Astrocyte (in vitro differentiated cells and primary cell): ENCODE measurements around the gene SLC12A3. TPM values are rescaled to one million over a fixed set of nuclear protein-coding genes. Genes with fewer than 3 reads are reported as not detected.

Experiments used
- DNase-seq: peaks from one replicate; pipeline ENCODE4 v3.0.0-alpha.2; 2010; ENCODE audit warnings: low read depth
- FAIRE-seq: peaks from 2 replicates; lab custom pipeline; 2011; peaks lifted over from hg19 to GRCh38; lab: Jason Lieb, UNC
- H2AFZ ChIP-seq: 2 replicates; pipeline ENCODE4 v1.6.0; 2012; ENCODE audit warnings: low read depth, low read length, inconsistent platforms
- H3K27ac ChIP-seq: 2 replicates; pipeline ENCODE4 v1.5.1; 2011; ENCODE audit warnings: low read depth, low read length, inconsistent platforms
- H3K27me3 ChIP-seq: 2 replicates; pipeline ENCODE4 v1.6.0; 2011; ENCODE audit warnings: low read length, inconsistent platforms; ENCODE audit not compliant: insufficient read depth
- H3K36me3 ChIP-seq: 2 replicates; pipeline ENCODE4 v1.5.1; 2011; ENCODE audit warnings: low read length, inconsistent platforms; ENCODE audit not compliant: insufficient read depth
- H3K4me1 ChIP-seq: 2 replicates; pipeline ENCODE4 v1.5.1; 2011; ENCODE audit warnings: low read length, inconsistent platforms; ENCODE audit not compliant: insufficient read depth
- H3K4me2 ChIP-seq: 2 replicates; pipeline ENCODE4 v1.6.0; 2012; ENCODE audit warnings: low read length, inconsistent platforms
- H3K4me3 ChIP-seq: 2 replicates; pipeline ENCODE4 v1.5.1; 2011; ENCODE audit warnings: low read depth, mild to moderate bottlenecking, low read length, inconsistent platforms; ENCODE audit not compliant: insufficient read depth
- H3K79me2 ChIP-seq: 2 replicates; pipeline ENCODE4 v1.6.0; 2012; ENCODE audit warnings: mild to moderate bottlenecking, low read length, inconsistent platforms; ENCODE audit not compliant: insufficient read depth
- H3K9ac ChIP-seq: 2 replicates; pipeline ENCODE4 v1.6.0; 2012; ENCODE audit warnings: mild to moderate bottlenecking, low read length, inconsistent platforms
- H3K9me3 ChIP-seq: 2 replicates; pipeline ENCODE4 v1.5.1; 2012; ENCODE audit warnings: low read depth, mild to moderate bottlenecking, low read length, inconsistent platforms; ENCODE audit not compliant: insufficient read depth
- H4K20me1 ChIP-seq: 2 replicates; pipeline ENCODE4 v1.6.0; 2012; ENCODE audit warnings: low read length, inconsistent platforms; ENCODE audit not compliant: insufficient read depth
- H3K27ac Mint-ChIP-seq: one replicate; pipeline ENCODE4 v1.8.0; 2021; ENCODE audit warnings: mild to moderate bottlenecking, mixed read lengths; ENCODE audit not compliant: unreplicated experiment
- H3K27me3 Mint-ChIP-seq: one replicate; pipeline ENCODE4 v1.8.0; 2021; ENCODE audit warnings: low read depth, mixed read lengths; ENCODE audit not compliant: unreplicated experiment
- H3K36me3 Mint-ChIP-seq: one replicate; pipeline ENCODE4 v1.8.0; 2021; ENCODE audit warnings: low read depth, mixed read lengths; ENCODE audit not compliant: unreplicated experiment
- H3K4me1 Mint-ChIP-seq: one replicate; pipeline ENCODE4 v1.8.0; 2021; ENCODE audit warnings: low read depth, mixed read lengths; ENCODE audit not compliant: unreplicated experiment
- H3K4me3 Mint-ChIP-seq: one replicate; pipeline ENCODE4 v1.8.0; 2021; ENCODE audit warnings: mild to moderate bottlenecking, moderate library complexity, mixed read lengths; ENCODE audit not compliant: unreplicated experiment
- H3K9me3 Mint-ChIP-seq: one replicate; pipeline ENCODE4 v1.8.0; 2021; ENCODE audit warnings: mild to moderate bottlenecking, mixed read lengths; ENCODE audit not compliant: unreplicated experiment
- EZH2 ChIP-seq: IDR thresholded peaks from 2 replicates; pipeline ENCODE4 v1.6.1; 2012; ENCODE audit warnings: mild to moderate bottlenecking, low read length, inconsistent platforms; ENCODE audit not compliant: insufficient read depth
- total RNA-seq: library from RNA; stranded (reverse); gene quantifications from 2 replicates; pipeline ENCODE4 v1.2.1, GENCODE V29; 2021
- TF ChIP-seq, protein P1 (sequence below): IDR thresholded peaks from 2 replicates; pipeline ENCODE4 v1.5.1; 2011; ENCODE audit warnings: low read depth, mild to moderate bottlenecking, inconsistent platforms, low read length, moderate library complexity; ENCODE audit not compliant: insufficient read depth

SLC12A3 gene
- total RNA-seq, 1 donor from 2014 or later, result 0.18 TPM

DNA sequence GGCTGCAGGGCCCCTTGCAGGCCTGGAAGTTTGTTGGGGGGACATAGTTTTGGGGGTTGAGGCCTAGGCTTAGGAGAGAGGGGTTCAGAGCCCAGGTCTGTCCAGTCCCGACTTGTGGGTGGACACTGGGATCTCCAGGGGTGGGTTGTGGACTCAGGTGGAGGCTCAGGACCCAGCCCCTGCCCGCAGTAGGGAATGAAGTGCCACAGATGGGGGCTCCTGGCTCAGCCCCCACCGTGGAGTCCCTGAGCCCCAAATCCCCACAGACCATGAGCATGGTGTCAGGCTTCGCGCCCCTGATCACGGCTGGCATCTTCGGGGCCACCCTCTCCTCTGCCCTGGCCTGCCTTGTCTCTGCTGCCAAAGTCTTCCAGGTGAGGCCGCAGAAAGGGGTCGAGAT is 14.3 kb downstream of the SLC12A3 start:
- Histone ChIP-seq H3K4me1 (no peaks in the 10 kb centered on the region), H3K4me2 (no peak overlapping the region), H4K20me1 (no peaks in the 10 kb centered on the region), H3K4me3 (no peak overlapping the region), H3K27ac (no peak overlapping the region), H3K9me3 (no peaks in the 10 kb centered on the region), H2AFZ (no peak overlapping the region), H3K36me3 (no peaks in the 10 kb centered on the region), H3K79me2 (no peaks in the 10 kb centered on the region), H3K27me3 (peaks cover 2% of the 10 kb centered on the region), H3K9ac (no peak overlapping the region)
- TF ChIP-seq, protein P1, sequence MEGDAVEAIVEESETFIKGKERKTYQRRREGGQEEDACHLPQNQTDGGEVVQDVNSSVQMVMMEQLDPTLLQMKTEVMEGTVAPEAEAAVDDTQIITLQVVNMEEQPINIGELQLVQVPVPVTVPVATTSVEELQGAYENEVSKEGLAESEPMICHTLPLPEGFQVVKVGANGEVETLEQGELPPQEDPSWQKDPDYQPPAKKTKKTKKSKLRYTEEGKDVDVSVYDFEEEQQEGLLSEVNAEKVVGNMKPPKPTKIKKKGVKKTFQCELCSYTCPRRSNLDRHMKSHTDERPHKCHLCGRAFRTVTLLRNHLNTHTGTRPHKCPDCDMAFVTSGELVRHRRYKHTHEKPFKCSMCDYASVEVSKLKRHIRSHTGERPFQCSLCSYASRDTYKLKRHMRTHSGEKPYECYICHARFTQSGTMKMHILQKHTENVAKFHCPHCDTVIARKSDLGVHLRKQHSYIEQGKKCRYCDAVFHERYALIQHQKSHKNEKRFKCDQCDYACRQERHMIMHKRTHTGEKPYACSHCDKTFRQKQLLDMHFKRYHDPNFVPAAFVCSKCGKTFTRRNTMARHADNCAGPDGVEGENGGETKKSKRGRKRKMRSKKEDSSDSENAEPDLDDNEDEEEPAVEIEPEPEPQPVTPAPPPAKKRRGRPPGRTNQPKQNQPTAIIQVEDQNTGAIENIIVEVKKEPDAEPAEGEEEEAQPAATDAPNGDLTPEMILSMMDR, result no peak
- TF ChIP-seq EZH2, result no peak
- DNase-seq (no peak), FAIRE-seq (no peak)
- no peaks in the 10 kb centered on the region for H3K36me3 Mint-ChIP-seq
- peaks cover 13% of the 10 kb centered on the region for H3K27me3 Mint-ChIP-seq
- no peak overlapping the region for H3K27ac Mint-ChIP-seq
- H3K4me1 Mint-ChIP-seq, result no peaks in the 10 kb centered on the region
- H3K4me3 Mint-ChIP-seq, result no peak overlapping the region
- H3K9me3 Mint-ChIP-seq, result no peaks in the 10 kb centered on the region

DNA sequence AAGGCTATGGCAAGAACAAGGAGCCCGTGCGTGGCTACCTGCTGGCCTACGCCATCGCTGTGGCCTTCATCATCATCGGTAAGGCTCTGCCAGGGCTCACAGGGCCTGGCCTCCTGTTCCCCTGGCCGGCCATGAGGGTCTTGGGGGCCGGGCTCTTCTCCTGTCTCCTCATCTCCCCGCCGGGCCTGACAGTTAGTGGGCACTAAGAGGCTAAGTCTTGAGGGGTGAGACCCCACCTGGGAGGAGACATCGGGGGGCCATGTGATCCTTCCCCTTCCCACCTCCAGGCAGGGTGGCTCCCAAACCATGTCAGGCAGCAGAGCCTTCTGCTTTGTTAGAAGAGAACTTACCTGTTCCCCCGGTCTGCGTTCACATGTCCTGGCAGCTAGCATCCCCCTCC is 15.2 kb downstream of the SLC12A3 start:
- FAIRE-seq, result no peak
- H3K36me3 Mint-ChIP-seq, result no peaks in the 10 kb centered on the region

DNA sequence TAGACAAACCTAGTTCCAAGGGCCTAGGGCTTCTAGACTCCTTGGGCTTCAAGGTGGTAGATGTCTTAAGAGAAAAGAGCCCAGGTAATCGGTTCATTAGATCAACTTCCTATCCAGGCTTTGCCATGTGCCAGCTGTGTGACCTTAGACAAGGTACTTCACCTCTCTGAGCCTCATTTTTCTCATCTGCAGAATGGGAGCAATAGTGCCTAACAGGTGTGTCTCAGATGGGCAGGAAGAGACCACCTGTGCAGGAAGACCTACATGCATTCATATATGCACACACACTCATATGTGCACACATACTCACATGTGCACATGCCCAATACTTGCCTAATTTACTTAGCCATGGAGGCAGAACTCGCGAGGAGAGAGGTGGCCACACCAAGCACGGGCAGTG is 15.7 kb downstream of the SLC12A3 start:
- H3K9ac ChIP-seq, result no peak overlapping the region
- H3K9me3 ChIP-seq, result no peaks in the 10 kb centered on the region
- no peaks in the 10 kb centered on the region for H4K20me1 ChIP-seq
- no peaks in the 10 kb centered on the region for H3K4me1 ChIP-seq
- no peak overlapping the region for H3K4me3 Mint-ChIP-seq
- H3K27me3 ChIP-seq, result peaks cover 2% of the 10 kb centered on the region
- no peaks in the 10 kb centered on the region for H3K79me2 ChIP-seq
- H3K27me3 Mint-ChIP-seq, result peaks cover 13% of the 10 kb centered on the region
- TF ChIP-seq, protein P1, result no peak
- no peak for TF ChIP-seq EZH2
- no peaks in the 10 kb centered on the region for H3K36me3 Mint-ChIP-seq
- no peaks in the 10 kb centered on the region for H3K9me3 Mint-ChIP-seq
- H3K4me1 Mint-ChIP-seq, result no peaks in the 10 kb centered on the region
- no peak overlapping the region for H3K4me3 ChIP-seq
- H3K4me2 ChIP-seq, result no peak overlapping the region
- FAIRE-seq, result no peak
- no peaks in the 10 kb centered on the region for H3K36me3 ChIP-seq
- H3K27ac Mint-ChIP-seq, result no peak overlapping the region
- no peak overlapping the region for H2AFZ ChIP-seq
- DNase-seq, result no peak
- no peak overlapping the region for H3K27ac ChIP-seq

More for the DNA sequence above, 15.2 kb downstream of the SLC12A3 start:
- Mint-ChIP-seq H3K27me3 (peaks cover 13% of the 10 kb centered on the region), H3K9me3 (no peaks in the 10 kb centered on the region), H3K4me1 (no peaks in the 10 kb centered on the region), H3K4me3 (no peak overlapping the region), H3K27ac (no peak overlapping the region)
- H3K4me2 ChIP-seq, result no peak overlapping the region
- no peaks in the 10 kb centered on the region for H3K79me2 ChIP-seq
- no peak overlapping the region for H3K27ac ChIP-seq
- no peaks in the 10 kb centered on the region for H4K20me1 ChIP-seq
- H3K9me3 ChIP-seq, result no peaks in the 10 kb centered on the region
- no peaks in the 10 kb centered on the region for H3K36me3 ChIP-seq
- no peak overlapping the region for H3K9ac ChIP-seq
- H3K4me3 ChIP-seq, result no peak overlapping the region
- peaks cover 2% of the 10 kb centered on the region for H3K27me3 ChIP-seq
- H3K4me1 ChIP-seq, result no peaks in the 10 kb centered on the region
- TF ChIP-seq EZH2, result no peak
- TF ChIP-seq, protein P1, result no peak
- DNase-seq, result no peak
- H2AFZ ChIP-seq, result no peak overlapping the region
